ENCODE results near the gene PPBP. TPM values are rescaled to one million over a fixed set of nuclear protein-coding genes. Genes with fewer than 3 reads are reported as not detected.
"Not testable (repeated sequence)": the region's sequence is repeated elsewhere in the genome, so short reads cannot be mapped to it uniquely, and the experiment has no call there.

Gene PPBP
- total and polyA plus RNA-seq, 8 donors, result 2.6 to 49.8 (median 30.4) TPM

DNA sequence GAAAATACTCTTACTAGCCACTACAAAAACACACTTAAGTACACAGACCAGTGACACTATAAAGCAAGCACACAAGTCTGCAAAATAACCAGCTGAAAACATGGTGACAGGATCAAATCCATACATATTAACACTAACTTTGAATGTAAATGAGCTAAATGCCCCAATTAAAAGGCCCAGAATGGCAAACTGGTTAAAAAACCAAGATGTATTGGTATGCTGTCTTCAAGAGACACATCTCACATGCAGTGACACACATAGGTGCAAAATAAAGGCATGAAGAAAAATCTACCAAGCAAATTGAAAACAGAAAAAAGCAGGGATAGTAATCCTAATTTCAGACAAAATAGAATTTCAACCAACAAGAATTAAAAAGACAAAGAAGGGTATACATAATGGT lies 17.0 kb downstream of the PPBP start:
- Histone ChIP-seq H3K4me3 (no peak overlapping the region), H3K36me3 (no peaks in the 10 kb centered on the region), H3K4me1 (no peaks in the 10 kb centered on the region), H3K27ac (no peak overlapping the region), H3K27me3 (no peaks in the 10 kb centered on the region), H3K9me3 (peaks cover 0 to 36% of the 10 kb centered on the region in 2 donors)
- no peak for DNase-seq
- TF ChIP-seq, protein P1, sequence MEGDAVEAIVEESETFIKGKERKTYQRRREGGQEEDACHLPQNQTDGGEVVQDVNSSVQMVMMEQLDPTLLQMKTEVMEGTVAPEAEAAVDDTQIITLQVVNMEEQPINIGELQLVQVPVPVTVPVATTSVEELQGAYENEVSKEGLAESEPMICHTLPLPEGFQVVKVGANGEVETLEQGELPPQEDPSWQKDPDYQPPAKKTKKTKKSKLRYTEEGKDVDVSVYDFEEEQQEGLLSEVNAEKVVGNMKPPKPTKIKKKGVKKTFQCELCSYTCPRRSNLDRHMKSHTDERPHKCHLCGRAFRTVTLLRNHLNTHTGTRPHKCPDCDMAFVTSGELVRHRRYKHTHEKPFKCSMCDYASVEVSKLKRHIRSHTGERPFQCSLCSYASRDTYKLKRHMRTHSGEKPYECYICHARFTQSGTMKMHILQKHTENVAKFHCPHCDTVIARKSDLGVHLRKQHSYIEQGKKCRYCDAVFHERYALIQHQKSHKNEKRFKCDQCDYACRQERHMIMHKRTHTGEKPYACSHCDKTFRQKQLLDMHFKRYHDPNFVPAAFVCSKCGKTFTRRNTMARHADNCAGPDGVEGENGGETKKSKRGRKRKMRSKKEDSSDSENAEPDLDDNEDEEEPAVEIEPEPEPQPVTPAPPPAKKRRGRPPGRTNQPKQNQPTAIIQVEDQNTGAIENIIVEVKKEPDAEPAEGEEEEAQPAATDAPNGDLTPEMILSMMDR (IDR thresholded peaks at IDR 0.05), result no peak
- intact Hi-C loops (cut with DNase I), result no loop called here
- no peak for ATAC-seq

DNA sequence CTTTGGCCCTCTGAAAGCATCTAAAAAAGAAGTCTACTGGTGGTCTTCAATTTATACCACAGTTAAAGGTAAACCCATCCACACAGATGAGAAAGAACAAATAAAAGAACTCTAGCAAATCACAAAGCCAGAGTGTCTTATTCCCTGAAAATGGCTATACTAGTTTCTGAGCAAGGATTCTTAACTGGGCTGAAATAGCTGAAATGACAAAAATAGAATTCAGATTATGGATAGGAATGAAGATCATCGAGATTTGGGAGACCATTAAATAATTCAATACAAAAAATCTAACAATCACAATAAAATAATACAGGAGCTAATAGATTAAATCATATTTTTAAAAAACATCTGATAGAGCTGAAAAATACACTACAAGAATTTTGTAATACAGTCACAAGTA lies 18.0 kb downstream of the PPBP start:
- Histone ChIP-seq H3K27me3 (no peaks in the 10 kb centered on the region), H3K27ac (no peak overlapping the region), H3K9me3 (peaks cover 0 to 31% of the 10 kb centered on the region in 2 donors), H3K4me3 (no peak overlapping the region), H3K36me3 (no peaks in the 10 kb centered on the region), H3K4me1 (no peaks in the 10 kb centered on the region)
- ATAC-seq (no peak), DNase-seq (no peak)
- TF ChIP-seq, protein P1 (IDR thresholded peaks at IDR 0.05), result no peak
- intact Hi-C loops (cut with DNase I), result no loop called here

DNA sequence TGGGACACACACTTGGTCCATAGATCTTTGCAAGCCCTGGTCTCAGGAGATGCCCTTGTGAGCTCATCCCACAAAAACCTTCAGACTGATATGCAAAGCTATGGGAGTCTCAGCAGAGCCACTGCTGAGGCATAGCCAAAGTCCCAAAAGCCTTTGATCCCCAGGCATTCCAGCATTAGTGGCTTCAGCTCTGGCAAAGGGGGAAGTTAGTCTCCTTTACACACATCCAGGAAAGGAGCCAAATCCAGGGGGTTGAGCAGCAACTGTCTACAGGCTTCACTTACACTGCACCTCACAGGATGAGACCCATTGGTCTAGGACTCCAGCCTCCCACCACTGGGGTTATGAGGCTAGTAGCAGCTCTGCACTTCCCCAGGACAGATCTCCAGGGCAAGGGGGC lies 20.1 kb downstream of the PPBP start:
- ATAC-seq, result no peak
- Histone ChIP-seq H3K4me1 (no peaks in the 10 kb centered on the region), H3K36me3 (no peaks in the 10 kb centered on the region), H3K9me3 (peaks cover 0 to 26% of the 10 kb centered on the region in 2 donors), H3K27me3 (no peaks in the 10 kb centered on the region), H3K4me3 (no peak overlapping the region), H3K27ac (no peak overlapping the region)
- TF ChIP-seq, protein P1 (IDR thresholded peaks at IDR 0.05), result no peak
- no peak for DNase-seq
- intact Hi-C loops (cut with DNase I), result no loop called here

DNA sequence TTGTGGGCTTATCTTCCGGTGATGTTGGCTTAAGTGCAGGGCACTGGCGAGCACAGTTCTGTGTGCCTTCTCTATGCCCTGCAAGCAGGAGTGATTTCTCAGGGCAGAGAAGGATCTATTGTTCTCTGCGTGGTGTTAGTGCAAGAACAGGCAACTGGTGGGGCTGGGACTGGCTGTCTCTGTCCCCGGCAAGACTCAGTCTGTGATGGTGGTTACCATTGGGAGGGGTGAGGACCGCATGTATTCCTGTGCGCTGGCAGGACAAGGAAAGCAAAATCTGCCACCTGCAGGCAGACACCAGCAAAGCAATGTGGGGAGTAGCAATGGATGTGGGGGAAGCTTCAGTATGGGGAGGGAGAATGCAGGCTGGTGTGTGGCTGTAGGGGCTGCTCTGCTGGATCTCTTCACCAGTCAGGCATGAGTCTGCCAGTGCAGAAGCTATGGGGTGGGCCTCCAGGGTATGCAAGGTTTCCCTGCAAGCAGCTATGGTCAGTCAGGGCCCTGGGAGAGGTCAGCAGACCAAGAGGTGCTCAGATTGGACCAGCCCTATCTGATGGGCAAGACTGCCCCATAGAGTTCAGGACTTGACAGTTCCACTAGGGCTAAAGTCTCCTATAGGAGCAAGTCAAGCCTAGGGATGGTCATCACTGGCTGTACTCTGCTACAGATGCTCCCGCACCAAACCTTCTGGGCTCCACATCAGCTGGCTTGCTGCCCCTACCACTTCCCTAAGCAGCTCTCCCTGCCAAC lies 23.0 kb downstream of the PPBP start:
- Histone ChIP-seq H3K4me3 (no peak overlapping the region), H3K27me3 (no peaks in the 10 kb centered on the region), H3K4me1 (no peaks in the 10 kb centered on the region), H3K9me3 (peaks cover 0 to 20% of the 10 kb centered on the region in 2 donors), H3K36me3 (no peaks in the 10 kb centered on the region), H3K27ac (no peak overlapping the region)
- ATAC-seq, result peak; percentile 88
- TF ChIP-seq, protein P1 (IDR thresholded peaks at IDR 0.05), result no peak
- intact Hi-C loops (cut with DNase I), result no loop called here
- no peak for DNase-seq

DNA sequence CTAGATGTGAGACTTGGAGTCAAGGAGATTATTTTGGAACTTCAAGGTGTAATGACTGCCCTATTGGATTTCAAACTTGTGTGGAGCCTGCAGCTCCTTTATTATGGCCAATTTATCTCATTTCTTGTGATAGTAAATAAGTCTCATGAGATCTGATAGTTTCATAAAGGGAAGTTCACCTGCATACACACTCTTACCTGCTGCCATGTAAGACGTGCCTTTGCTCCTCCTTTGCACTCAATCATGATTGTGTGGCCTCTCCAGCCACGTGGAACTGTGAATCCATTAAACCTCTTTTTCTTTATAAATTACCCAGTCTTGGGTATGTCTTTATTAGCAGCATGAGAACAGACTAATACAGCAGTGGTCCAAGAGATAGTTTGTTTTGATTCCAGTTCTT lies 25.3 kb downstream of the PPBP start:
- H3K4me1 ChIP-seq, result no peaks in the 10 kb centered on the region
- H3K36me3 ChIP-seq, result no peaks in the 10 kb centered on the region
- H3K27me3 ChIP-seq, result no peaks in the 10 kb centered on the region
- H3K27ac ChIP-seq, result no peak overlapping the region
- intact Hi-C loops (cut with DNase I), result no loop called here
- TF ChIP-seq, protein P1 (IDR thresholded peaks at IDR 0.05), result no peak
- H3K9me3 ChIP-seq, result peaks cover 0 to 25% of the 10 kb centered on the region in 2 donors
- no peak overlapping the region for H3K4me3 ChIP-seq
- ATAC-seq, result no peak
- no peak for DNase-seq

DNA sequence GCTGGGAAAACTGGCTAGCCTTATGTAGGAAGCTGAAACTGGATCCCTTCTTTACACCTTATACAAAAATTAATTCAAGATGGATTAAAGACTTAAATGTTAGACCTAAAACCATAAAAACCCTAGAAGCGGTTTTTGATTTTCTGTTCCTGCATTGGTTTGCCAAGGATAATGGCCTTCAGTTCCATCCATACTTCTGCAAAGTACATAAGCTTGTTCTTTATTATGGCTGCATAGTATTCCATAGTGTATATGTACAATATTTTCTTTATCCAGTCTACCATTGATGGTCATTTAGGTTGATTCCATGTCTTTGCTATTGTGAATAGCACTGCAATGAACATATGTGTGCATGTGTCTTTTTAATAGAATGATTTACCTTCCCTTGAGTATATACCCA lies 28.9 kb downstream of the PPBP start:
- H3K4me1 ChIP-seq; ATAC-seq; intact Hi-C loops (cut with DNase I): not testable (repeated sequence)

More for the DNA sequence above, 28.9 kb downstream of the PPBP start:
- H3K9me3 ChIP-seq, result peaks cover 0 to 29% of the 10 kb centered on the region in 2 donors
- H3K27ac ChIP-seq, H3K27me3 ChIP-seq, H3K4me3 ChIP-seq, H3K36me3 ChIP-seq, DNase-seq: not testable (repeated sequence)

Measured in left lung (tissue), 10 donors.